Activated CD4-positive, alpha-beta T cell treated with anti-CD3 and anti-CD28 coated beads, Interleukin-2, amount 10 ng/mL, durations not matched to agents 24 days and 14 days (primary cell): ENCODE data around the gene PUS1. TPM values are rescaled to one million over a fixed set of nuclear protein-coding genes. Genes with fewer than 3 reads are reported as not detected.
A peak's percentile ranks its signal among the peaks of the same experiment; 100 is the strongest.
"Not testable (repeated sequence)": the region's sequence is repeated elsewhere in the genome, so short reads cannot be mapped to it uniquely, and the experiment has no call there.

Experiments used
- DNase-seq: peaks from one replicate; pipeline ENCODE4 v3.0.0; 2022
- H3K27ac Mint-ChIP-seq: one replicate; pipeline ENCODE4 v1.8.0; 2022; ENCODE audit warnings: mild to moderate bottlenecking, mixed read lengths
- H3K27me3 Mint-ChIP-seq: one replicate; pipeline ENCODE4 v1.8.0; 2022; ENCODE audit warnings: mixed read lengths
- H3K36me3 Mint-ChIP-seq: one replicate; pipeline ENCODE4 v1.8.0; 2022; ENCODE audit warnings: low read depth, mild to moderate bottlenecking, mixed read lengths
- H3K4me1 Mint-ChIP-seq: one replicate; pipeline ENCODE4 v1.8.0; 2021; ENCODE audit warnings: mixed read lengths
- H3K4me3 Mint-ChIP-seq: one replicate; pipeline ENCODE4 v1.8.0; 2022; ENCODE audit warnings: mild to moderate bottlenecking, moderate library complexity, mixed read lengths
- H3K9me3 Mint-ChIP-seq: one replicate; pipeline ENCODE4 v1.8.0; 2021; ENCODE audit warnings: mixed read lengths
- intact Hi-C: fragments of 100-400 bp; cut with micrococcal nuclease; formaldehyde crosslinking; loops from one replicate; pipeline ENCODE4 v1.15.1; 2023
- total RNA-seq: library from RNA; stranded (reverse); gene quantifications from 2 replicates; pipeline ENCODE4 v1.2.3, GENCODE V29; 2022

PUS1 gene
- total RNA-seq, 1 donor from 2014 or later: 97.0 TPM

DNA sequence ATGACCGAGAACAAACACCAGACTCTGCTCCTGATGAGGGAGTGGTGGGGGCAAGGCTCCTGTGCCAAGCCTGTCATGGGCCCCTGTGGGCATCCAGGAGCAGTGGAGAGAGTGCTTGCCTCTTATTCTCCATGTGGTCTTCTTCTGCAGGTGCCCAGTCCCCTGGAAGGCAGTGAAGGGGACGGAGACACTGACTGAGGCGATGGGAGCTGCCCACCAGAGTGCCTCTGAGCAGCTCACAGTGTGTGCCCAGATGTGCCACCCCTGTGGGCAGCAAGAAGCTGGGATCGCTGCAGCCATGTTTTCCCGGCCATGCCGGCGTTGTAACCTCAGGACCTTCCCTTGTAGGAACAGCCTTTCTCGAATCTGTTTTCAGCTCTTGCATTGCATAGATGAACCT, 14.3 kb downstream of the PUS1 start:
- no peaks in the 10 kb centered on the region for H3K9me3 Mint-ChIP-seq
- DNase-seq: no peak
- no peak overlapping the region for H3K4me3 Mint-ChIP-seq
- no peaks in the 10 kb centered on the region for H3K27me3 Mint-ChIP-seq
- H3K36me3 Mint-ChIP-seq: peaks cover 35% of the 10 kb centered on the region
- peaks cover 10% of the 10 kb centered on the region for H3K4me1 Mint-ChIP-seq
- intact Hi-C loops: loop anchor here (10.0 kb wide), 1 partner anchor 1069 kb away; the partner anchor contains the start of gene RAN
- H3K27ac Mint-ChIP-seq: no peak overlapping the region

GRCh38 chr12:131943876-131944275, 14.8 kb downstream of the PUS1 start:
- intact Hi-C loops: loop anchor here (10.0 kb wide), 1 partner anchor 1069 kb away; the partner anchor contains the start of gene RAN
- Mint-ChIP-seq H3K27ac (no peak overlapping the region), H3K9me3 (no peaks in the 10 kb centered on the region)

GRCh38 chr12:131944601-131945251, 15.7 kb downstream of the PUS1 start:
- DNase-seq: no peak
- intact Hi-C loops: loop anchor here (5.0 to 10.0 kb wide), 3 partner anchors 112 to 1070 kb away; partner anchors contain the start of gene RAN
- H3K36me3 Mint-ChIP-seq: peaks cover 33% of the 10 kb centered on the region

More at GRCh38 chr12:131943876-131944275, 14.8 kb downstream of the PUS1 start:
- no peaks in the 10 kb centered on the region for H3K27me3 Mint-ChIP-seq
- no peak for DNase-seq
- peaks cover 35% of the 10 kb centered on the region for H3K36me3 Mint-ChIP-seq
- no peak overlapping the region for H3K4me3 Mint-ChIP-seq
- peaks cover 14% of the 10 kb centered on the region for H3K4me1 Mint-ChIP-seq

GRCh38 chr12:131946757-131947156, 17.7 kb downstream of the PUS1 start:
- H3K4me3 Mint-ChIP-seq: no peak overlapping the region
- H3K27me3 Mint-ChIP-seq: no peaks in the 10 kb centered on the region
- intact Hi-C loops: loop anchor here (5.0 to 10.0 kb wide), 3 partner anchors 114 to 1072 kb away; partner anchors contain the start of gene RAN
- no peaks in the 10 kb centered on the region for H3K9me3 Mint-ChIP-seq
- H3K27ac Mint-ChIP-seq: no peak overlapping the region
- peaks cover 17% of the 10 kb centered on the region for H3K4me1 Mint-ChIP-seq
- peaks cover 19% of the 10 kb centered on the region for H3K36me3 Mint-ChIP-seq
- DNase-seq: no peak

More at GRCh38 chr12:131944601-131945251, 15.7 kb downstream of the PUS1 start:
- H3K9me3 Mint-ChIP-seq: no peaks in the 10 kb centered on the region
- no peak overlapping the region for H3K27ac Mint-ChIP-seq
- H3K4me1 Mint-ChIP-seq: peaks cover 16% of the 10 kb centered on the region
- H3K4me3 Mint-ChIP-seq: no peak overlapping the region
- H3K27me3 Mint-ChIP-seq: no peaks in the 10 kb centered on the region

- DNase-seq: no peak
- H3K9me3 Mint-ChIP-seq: no peaks in the 10 kb centered on the region
- peaks cover 20% of the 10 kb centered on the region for H3K4me1 Mint-ChIP-seq
- H3K4me3 Mint-ChIP-seq: no peak overlapping the region
- peaks cover 18% of the 10 kb centered on the region for H3K36me3 Mint-ChIP-seq
- intact Hi-C loops: loop anchor here (5.0 to 10.0 kb wide), 3 partner anchors 115 to 1073 kb away; partner anchors contain the start of gene RAN
- H3K27me3 Mint-ChIP-seq: no peaks in the 10 kb centered on the region
- peak overlapping the region; percentile 57 for H3K27ac Mint-ChIP-seq
These were observed 18.5 kb downstream of the PUS1 start for GRCh38 chr12:131947482-131948027.

DNA sequence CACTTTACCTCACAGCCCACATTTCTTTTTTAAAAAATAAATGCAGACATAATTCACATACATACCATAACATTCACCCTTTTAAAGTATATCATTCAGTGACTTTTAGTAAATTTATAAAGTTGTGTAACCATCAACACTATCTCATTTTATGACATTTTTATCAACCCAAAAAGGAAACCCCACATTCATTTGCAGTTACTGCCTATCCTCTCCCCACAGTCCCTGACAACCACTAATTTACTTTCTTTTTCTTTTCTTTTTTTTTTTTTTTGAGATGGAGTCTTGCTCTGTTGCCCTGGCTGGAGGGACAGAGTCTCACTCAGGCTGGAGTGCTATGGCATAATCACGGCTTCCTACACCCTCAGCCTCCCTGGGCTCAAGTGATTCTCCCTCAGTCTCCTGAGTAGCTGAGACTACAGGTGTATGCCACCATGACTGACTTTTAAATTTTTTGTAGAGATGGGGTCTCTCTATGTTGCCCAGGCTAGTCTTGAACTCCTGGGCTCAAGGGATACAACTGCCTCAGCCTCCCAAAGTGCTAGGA, 19.2 kb downstream of the PUS1 start:
- H3K4me3 Mint-ChIP-seq: peak overlapping the region; percentile 11

DNA sequence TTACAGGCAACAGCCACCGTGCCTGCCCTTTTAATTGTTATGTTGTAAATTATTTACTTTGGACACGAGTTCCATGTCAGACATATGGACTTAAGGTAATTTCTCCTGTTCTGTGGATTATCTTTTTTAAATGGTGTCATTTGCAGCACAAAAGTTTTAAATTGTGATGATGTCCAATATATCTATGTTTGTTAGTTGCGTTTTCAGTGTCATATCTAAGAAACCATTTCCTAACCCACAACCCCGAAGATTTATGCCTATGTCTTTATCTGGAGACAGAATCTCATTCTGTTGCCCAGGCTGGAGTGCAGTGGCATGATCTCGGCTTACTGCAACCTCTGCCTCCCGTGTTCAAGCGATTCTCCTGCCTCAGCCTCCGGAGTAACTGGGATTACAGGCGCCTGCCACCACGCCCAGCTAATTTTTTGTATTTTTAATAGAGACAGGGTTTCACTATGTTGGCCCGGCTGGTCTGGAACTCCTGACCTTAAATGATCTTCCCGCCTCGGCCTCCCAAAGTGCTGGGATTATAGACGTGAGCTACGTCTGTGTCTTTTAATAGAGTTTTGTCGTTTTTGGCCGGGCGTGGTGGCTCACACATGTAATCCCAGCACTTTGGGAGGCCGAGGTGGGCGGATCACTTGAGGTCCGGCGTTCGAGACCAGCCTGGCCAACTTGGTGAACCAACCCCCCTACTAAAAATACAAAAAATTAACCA, 19.8 kb downstream of the PUS1 start:
- DNase-seq, H3K27me3 Mint-ChIP-seq, H3K9me3 Mint-ChIP-seq: not testable (repeated sequence)
- Mint-ChIP-seq H3K4me1 (peaks cover 26% of the 10 kb centered on the region), H3K27ac (peak overlapping the region; percentile 90), H3K4me3 (peak overlapping the region; percentile 74), H3K36me3 (peaks cover 15% of the 10 kb centered on the region)
- intact Hi-C loops: loop anchor here (1.0 to 10.0 kb wide), 5 partner anchors 20 to 1074 kb away; partner anchors contain the start of genes PUS1 and RAN

More for the DNA sequence above, 19.2 kb downstream of the PUS1 start:
- Mint-ChIP-seq H3K9me3 (no peaks in the 10 kb centered on the region), H3K27ac (peak overlapping the region; percentile 90), H3K36me3 (peaks cover 19% of the 10 kb centered on the region), H3K27me3 (no peaks in the 10 kb centered on the region), H3K4me1 (peaks cover 26% of the 10 kb centered on the region)
- intact Hi-C loops: loop anchor here (5.0 to 10.0 kb wide), 3 partner anchors 116 to 1073 kb away; partner anchors contain the start of gene RAN
- DNase-seq: no peak

- intact Hi-C loops: loop anchor here (1.0 to 10.0 kb wide), 5 partner anchors 20 to 1075 kb away; partner anchors contain the start of genes PUS1 and RAN
- peaks cover 13% of the 10 kb centered on the region for H3K36me3 Mint-ChIP-seq
These were observed 20.5 kb downstream of the PUS1 start, which contains the start of gene EP400 for GRCh38 chr12:131949431-131950181. Gene EP400 (plus strand): TSS chr12:131949942. CDS start chr12:131960620, 10,678 bp downstream.

GRCh38 chr12:131950182-131950913, 21.3 kb downstream of the PUS1 start:
- Mint-ChIP-seq H3K27me3 (no peaks in the 10 kb centered on the region), H3K27ac (peak overlapping the region; percentile 92), H3K4me3 (peak overlapping the region; percentile 87), H3K36me3 (peaks cover 10% of the 10 kb centered on the region), H3K4me1 (peaks cover 26% of the 10 kb centered on the region), H3K9me3 (no peaks in the 10 kb centered on the region)
- intact Hi-C loops: no loop called here
- peak; percentile 83 for DNase-seq

More at GRCh38 chr12:131949431-131950181, 20.5 kb downstream of the PUS1 start, which contains the start of gene EP400:
- peak within 1 kb of the TSS; percentile 92 for H3K27ac Mint-ChIP-seq
- H3K4me1 Mint-ChIP-seq: peaks cover 26% of the 10 kb centered on the region
- H3K4me3 Mint-ChIP-seq: peak within 1 kb of the TSS; percentile 87
- DNase-seq: peak; percentile 98
- H3K27me3 Mint-ChIP-seq: no peaks in the 10 kb centered on the region
- H3K9me3 Mint-ChIP-seq: no peaks in the 10 kb centered on the region

DNA sequence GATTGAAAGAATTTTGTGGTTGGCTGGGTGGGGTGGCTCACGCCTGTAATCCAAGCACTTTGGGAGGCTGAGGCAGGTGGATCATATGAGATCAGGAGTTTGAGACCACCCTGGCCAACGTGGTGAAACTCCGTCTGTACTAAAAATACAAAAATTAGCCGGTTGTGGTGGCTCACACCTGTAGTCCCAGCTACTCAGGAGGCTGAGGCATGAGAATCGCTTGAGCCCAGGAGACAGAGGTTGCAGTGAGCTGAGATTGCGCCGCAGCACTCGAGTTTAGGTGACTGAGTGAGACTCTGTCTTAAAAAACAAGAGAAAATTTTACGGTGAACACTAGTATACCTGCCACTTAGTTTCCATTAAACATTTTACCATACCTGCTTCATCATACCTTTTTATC, 24.7 kb downstream of the PUS1 start:
- Mint-ChIP-seq H3K36me3 (peaks cover 10% of the 10 kb centered on the region), H3K4me1 (peaks cover 24% of the 10 kb centered on the region)
- DNase-seq, H3K27me3 Mint-ChIP-seq, H3K27ac Mint-ChIP-seq, H3K9me3 Mint-ChIP-seq, H3K4me3 Mint-ChIP-seq, intact Hi-C loops: not testable (repeated sequence)

DNA sequence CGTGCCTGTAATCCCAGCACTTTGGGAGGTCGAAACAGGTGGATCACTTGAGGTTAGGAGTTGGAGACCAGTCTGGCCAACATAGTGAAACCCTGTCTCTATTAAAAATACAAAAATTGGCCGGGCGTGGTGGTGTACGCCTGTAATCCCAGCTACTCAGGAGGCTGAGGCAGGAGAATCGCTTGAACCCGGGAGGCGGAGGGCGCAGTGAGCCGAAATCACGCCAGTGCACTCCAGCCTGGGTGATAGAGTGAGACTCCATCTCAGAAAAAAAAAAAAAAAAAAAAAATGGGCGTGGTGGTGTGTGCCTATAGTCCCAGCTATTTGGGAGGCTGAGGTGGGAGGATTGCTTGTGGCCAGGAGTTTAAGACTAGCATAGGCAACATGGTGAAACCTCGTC, 25.4 kb downstream of the PUS1 start:
- DNase-seq, H3K4me3 Mint-ChIP-seq, H3K27me3 Mint-ChIP-seq, H3K27ac Mint-ChIP-seq, H3K9me3 Mint-ChIP-seq, intact Hi-C loops: not testable (repeated sequence)
- H3K4me1 Mint-ChIP-seq: peaks cover 24% of the 10 kb centered on the region
- H3K36me3 Mint-ChIP-seq: peaks cover 10% of the 10 kb centered on the region

GRCh38 chr12:131959116-131959515, 30.0 kb downstream of the PUS1 start:
- Mint-ChIP-seq H3K36me3 (peaks cover 17% of the 10 kb centered on the region), H3K4me1 (peaks cover 26% of the 10 kb centered on the region), H3K27ac (no peak overlapping the region), H3K4me3 (no peak overlapping the region), H3K9me3 (no peaks in the 10 kb centered on the region), H3K27me3 (no peaks in the 10 kb centered on the region)
- intact Hi-C loops: no loop called here
- no peak for DNase-seq
